Stimulated activated CD4-positive, alpha-beta T cell treated with anti-CD3 and anti-CD28 coated beads, TNF-alpha, amount 100 ng/mL, for 1 hour (primary cell): ENCODE data around the gene ZNF219.
A peak's percentile ranks its signal among the peaks of the same experiment; 100 is the strongest.

Experiments
- DNase-seq, 3 donors: peaks; one replicate each; pipeline ENCODE4 v3.0.0-alpha.2; 2020; ENCODE audit warnings: low read depth in 3 of 3, low spot score in 1 of 3

ZNF219 gene

DNA sequence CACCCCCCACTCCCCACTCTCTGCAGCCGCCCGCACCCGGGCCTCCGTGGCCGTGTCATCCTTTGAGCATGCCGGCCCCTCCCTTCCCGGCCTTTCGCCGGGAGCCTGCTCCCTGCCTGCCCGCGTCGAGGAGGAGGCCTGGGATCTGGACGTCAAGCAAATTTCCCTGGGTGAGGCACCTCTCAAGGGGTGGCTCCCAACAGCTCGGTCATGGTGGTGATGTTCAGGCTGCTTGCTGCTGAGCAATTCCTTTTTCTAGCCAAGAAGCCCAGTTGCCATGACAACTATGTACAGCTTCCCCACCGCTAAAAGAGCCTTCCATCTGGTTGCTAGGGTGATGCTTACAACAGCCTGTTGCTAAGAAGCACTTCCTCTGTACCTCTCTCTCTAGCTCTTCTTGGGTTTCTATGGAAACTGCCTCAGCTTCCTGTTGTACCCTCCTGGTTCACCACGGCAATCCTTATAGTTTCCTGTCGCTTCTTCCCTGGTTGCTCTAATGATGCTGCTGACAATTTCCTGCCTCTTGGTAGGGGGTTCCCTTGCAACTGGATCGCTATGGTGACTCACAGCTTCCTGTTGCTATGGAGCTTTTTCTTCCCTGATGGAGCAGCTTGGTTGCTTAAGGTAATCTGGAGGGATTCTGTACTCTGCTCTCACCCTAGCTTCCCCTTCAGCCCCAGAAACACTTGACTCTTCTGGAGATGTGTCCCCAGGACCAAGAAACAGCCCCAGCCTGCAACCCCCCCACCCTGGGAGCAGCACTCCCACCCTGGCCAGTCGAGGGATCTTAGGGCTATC, 11.0 kb downstream of the ZNF219 start:
- peak in 1 of 3 donors; percentile 55 for DNase-seq

DNA sequence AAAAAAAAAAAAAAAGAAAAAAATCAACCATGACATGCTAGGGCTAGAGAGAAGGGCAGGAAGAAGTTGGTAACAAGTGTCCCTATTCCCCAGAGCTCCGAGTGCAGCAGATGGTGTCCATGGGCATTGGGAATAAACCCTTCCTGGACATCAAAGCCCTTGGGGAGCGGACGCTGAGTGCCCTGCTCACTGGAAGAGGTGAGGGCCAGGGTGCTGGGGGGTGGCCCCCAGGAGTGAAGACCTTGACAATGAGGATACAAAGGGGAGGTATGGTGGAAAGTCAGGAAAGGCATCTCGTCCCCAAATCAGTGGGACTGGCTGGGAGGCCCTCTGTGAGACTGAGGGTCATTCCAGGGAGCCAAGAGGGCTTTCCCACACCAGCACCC, 11.6 kb downstream of the ZNF219 start:
- DNase-seq: no peak

DNA sequence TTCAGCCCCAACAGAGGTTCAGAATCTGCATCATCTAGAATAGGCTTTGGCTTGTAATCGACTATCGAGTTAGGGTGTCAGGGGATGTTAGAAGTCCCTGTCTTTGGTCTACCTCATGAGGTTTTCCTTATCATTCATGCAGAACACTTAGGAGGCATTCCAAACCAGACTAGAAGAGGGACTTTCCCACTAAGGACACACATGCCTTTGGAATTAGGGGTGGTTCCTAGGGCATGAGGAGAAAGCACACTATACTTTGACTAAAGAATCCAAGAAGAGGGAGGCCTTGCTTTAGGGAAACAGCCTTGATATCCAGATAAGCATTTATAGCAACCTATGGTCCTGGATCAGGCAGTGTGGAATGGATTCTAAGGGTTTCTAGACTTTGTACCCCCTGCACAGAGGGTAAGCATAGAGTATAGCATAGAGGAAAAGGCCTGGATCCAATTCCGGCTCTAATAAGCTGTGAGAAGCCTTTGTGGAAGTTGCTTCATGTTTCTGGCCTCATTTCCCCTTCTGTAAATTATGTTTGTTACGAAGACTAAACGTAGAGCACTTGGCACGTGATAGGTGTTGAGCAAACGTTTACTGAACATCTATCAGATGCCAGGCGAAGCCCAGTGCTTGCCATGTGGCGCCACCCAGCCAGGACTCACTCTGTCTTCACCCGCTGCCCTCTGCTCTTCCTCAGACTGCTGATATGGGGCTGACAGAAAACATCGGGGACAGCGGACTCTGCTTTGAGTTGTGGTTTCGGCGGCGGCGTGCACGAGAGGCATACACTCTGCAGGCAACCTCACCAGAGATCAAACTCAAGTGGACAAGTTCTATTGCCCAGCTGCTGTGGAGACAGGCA, 13.2 kb downstream of the ZNF219 start:
- DNase-seq: no peak

DNA sequence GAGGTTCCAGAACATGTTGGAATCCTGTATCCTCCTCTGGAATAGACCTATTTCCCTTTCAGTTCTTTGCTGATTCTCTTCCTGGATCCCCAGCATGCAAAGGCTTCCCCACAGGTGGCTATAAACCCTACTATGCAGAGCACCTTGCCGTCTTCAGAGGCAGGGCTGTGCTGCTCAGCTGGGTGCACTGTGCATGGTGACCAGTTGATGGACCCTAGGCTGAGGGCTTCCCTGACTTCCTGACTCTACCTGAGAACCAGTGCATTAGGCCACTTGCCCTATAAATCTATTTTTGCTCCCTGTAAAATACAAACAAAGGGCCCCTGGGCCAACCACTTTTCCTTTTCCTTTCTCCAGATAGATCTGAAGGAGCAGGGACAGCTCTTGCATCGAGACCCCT, 14.1 kb downstream of the ZNF219 start:
- no peak for DNase-seq

DNA sequence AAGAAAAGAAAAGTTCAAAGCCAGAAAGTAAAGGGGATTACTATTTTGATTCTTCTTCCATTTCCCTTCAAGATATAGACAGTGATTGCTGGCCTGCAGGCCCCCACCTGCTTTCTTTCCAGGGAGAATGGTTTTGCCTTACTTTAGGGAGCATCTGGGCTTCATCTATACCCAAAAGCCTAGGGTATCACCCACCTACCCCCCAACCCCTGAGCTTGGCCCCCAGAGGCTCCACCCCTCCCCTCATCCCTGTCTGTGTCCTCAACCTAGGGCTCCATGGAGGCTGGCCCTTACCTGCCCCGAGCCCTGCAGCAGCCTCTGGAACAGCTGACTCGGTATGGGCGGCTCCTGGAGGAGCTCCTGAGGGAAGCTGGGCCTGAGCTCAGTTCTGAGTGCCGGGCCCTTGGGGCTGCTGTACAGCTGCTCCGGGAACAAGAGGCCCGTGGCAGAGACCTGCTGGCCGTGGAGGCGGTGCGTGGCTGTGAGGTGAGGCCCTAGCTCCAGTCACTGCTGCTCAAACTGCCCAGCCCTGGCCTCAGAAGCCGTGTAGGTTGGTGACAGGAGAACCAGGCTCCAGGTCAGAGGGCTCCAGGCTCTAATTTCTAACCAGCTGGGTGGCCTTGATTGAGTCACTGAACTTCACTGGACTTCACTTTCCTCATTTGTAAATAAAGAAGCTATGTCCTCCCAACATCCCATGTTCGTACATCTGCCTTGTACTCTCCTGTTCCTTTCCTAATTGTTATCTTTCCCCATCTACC, 14.7 kb downstream of the ZNF219 start:
- DNase-seq: no peak

DNA sequence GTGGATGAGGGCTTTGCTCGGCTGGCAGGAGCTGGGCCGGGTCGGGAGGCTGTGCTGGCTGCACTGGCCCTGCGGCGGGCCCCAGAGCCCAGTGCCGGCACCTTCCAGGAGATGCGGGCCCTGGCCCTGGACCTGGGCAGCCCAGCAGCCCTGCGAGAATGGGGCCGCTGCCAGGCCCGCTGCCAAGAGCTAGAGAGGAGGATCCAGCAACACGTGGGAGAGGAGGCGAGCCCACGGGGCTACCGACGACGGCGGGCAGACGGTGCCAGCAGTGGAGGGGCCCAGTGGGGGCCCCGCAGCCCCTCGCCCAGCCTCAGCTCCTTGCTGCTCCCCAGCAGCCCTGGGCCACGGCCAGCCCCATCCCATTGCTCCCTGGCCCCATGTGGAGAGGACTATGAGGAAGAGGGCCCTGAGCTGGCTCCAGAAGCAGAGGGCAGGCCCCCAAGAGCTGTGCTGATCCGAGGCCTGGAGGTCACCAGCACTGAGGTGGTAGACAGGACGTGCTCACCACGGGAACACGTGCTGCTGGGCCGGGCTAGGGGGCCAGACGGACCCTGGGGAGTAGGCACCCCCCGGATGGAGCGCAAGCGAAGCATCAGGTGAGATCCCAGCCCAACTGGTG, 16.8 kb downstream of the ZNF219 start:
- no peak for DNase-seq

DNA sequence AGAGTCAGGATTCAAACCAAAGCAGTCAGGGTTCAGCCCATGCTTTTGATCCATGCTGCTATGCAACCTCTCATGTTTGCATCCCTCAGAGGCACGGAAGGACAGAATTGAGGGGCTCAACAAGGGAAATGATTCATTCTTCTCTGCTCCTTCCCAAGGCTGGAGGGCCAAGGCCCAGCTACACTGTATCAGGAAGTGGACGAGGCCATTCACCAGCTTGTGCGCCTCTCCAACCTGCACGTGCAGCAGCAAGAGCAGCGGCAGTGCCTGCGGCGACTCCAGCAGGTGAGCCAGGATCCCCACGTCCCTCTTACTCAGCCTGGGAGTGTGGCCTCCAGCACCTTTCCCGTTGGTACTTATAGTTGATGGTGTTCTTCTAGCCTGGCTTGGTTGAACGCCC, 19.7 kb downstream of the ZNF219 start:
- DNase-seq: no peak

DNA sequence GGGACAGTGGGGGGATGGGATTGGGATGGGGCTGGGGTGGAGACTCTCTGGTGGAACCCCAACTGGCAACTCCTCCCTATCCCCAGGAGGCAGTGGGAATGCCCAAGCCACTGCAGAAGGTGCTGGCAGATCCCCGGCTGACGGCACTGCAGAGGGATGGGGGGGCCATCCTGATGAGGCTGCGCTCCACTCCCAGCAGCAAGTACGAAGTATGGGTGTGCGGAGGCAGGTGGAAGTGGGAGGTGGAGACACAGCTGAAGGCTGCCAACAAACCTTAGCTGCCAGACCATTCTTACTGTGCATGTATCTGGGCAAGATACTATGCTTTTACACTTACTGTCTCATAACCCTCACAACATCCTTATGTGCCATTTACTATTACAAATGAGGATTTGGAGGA, 20.2 kb downstream of the ZNF219 start:
- no peak for DNase-seq

DNA sequence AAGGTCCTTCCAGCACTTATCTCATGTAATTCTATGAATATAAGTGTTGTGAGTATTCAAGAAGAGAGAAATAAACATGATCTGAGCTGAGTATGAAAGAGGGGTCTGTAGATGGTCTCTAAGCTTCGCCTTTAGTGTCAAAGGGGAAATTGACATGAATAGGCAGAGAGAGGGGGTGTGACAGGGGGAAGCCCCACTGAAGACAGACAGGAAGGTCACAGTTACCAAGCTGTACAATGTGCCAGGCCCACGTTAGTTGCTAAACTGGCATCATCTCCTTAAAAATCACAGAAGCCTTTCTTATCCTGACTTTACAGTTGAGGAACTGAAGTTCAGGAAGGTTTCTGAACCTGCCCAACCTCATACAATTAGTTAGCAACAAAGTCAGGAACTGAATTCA, 20.8 kb downstream of the ZNF219 start:
- DNase-seq: no peak

DNA sequence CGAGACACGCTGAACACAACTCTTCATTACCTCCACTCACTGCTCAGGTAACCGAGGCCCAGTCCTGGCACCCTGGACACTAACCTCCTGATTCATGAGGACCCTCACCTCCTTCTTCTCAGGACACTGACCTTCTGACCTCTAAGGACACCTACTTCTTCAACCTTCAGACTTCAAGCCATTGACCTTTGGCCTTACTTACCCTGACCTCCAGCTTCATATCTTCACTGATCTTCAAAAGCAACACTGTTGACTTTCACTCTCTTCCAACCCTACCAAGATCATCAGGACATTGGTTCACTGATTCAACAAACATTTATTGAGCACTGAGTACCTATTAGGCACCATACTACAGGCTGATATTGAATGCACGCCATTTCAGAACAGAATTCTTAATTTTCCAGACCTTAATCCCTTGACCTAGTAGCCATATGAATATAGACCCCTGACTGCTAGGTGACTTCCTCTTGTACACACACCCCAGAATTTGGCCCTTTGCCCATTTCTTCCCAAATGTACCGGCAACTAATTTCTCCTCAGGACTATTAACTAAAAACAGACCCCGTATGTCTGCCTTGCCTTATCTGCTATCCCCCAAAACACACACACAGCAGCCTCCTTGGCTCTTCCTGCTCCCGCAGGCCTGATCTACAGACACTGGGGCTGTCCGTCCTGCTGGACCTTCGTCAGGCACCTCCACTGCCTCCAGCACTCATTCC, 22.6 kb downstream of the ZNF219 start:
- DNase-seq: no peak

DNA sequence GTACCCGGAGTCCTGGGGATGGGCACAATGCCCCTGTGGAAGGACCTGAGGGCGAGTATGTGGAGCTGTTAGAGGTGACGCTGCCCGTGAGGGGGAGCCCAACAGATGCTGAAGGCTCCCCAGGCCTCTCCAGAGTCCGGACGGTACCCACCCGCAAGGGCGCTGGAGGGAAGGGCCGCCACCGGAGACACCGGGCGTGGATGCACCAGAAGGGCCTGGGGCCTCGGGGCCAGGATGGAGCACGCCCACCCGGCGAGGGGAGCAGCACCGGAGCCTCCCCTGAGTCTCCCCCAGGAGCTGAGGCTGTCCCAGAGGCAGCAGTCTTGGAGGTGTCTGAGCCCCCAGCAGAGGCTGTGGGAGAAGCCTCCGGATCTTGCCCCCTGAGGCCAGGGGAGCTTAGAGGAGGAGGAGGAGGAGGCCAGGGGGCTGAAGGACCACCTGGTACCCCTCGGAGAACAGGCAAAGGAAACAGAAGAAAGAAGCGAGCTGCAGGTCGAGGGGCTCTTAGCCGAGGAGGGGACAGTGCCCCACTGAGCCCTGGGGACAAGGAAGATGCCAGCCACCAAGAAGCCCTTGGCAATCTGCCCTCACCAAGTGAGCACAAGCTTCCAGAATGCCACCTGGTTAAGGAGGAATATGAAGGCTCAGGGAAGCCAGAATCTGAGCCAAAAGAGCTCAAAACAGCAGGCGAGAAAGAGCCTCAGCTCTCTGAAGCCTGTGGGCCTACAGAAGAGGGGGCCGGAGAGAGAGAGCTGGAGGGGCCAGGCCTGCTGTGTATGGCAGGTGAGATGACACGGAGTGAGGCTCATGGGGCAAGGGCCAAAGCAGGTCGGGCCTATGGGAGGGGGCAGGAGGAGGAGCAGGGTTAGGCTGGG, 23.8 kb downstream of the ZNF219 start:
- no peak for DNase-seq

DNA sequence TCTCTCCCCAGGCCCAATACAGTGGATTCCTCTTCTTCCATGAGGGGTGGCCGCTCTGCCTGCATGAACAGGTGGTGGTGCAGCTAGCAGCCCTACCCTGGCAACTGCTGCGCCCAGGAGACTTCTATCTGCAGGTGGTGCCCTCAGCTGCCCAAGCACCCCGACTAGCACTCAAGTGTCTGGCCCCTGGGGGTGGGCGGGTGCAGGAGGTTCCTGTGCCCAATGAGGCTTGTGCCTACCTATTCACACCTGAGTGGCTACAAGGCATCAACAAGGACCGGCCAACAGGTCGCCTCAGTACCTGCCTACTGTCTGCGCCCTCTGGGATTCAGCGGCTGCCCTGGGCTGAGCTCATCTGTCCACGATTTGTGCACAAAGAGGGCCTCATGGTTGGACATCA, 24.5 kb downstream of the ZNF219 start:
- DNase-seq: no peak

DNA sequence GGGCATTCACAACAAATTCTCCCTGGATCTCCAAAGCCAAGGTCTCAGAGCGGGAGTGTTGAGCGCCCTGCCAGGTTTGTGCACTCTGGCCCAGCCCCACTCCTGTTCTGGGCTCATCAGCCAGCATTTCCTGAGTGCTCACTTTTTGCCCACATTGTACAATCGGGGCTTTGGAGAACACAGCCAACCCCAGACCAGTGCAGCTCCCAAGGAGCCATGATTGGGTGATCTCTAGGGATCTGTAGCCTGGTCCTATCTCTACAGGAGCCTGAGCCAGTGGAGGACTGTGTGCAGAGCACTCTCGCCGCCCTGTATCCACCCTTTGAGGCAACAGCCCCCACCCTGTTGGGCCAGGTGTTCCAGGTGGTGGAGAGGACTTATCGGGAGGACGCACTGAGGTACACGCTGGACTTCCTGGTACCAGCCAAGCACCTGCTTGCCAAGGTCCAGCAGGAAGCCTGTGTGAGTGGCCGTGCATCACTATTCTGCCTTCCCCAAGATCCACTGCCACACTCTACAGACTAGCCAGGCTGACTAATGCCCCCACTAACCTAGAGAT, 25.6 kb downstream of the ZNF219 start:
- DNase-seq: no peak

DNA sequence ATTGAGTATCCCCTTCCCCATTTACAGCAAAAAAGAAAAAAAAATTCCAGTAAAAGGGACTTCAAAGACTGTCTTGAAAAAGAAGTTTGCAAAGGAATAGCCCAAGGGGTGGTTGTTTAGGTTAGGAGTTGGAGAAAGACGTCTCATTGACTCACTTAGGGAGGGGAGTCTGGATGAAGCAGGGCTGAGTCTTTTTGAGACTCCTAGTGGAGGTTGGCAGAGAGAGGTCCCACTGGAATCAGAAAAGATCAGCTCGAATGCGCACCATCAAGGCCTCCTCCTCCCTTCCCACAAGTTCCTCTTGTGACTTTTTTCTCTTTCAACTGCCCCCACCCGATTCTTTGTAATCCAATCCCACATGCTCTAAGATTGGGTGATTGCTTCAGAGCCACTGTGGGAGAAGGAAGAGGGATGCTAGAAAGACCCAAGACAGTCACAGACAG, 26.4 kb downstream of the ZNF219 start:
- no peak for DNase-seq

DNA sequence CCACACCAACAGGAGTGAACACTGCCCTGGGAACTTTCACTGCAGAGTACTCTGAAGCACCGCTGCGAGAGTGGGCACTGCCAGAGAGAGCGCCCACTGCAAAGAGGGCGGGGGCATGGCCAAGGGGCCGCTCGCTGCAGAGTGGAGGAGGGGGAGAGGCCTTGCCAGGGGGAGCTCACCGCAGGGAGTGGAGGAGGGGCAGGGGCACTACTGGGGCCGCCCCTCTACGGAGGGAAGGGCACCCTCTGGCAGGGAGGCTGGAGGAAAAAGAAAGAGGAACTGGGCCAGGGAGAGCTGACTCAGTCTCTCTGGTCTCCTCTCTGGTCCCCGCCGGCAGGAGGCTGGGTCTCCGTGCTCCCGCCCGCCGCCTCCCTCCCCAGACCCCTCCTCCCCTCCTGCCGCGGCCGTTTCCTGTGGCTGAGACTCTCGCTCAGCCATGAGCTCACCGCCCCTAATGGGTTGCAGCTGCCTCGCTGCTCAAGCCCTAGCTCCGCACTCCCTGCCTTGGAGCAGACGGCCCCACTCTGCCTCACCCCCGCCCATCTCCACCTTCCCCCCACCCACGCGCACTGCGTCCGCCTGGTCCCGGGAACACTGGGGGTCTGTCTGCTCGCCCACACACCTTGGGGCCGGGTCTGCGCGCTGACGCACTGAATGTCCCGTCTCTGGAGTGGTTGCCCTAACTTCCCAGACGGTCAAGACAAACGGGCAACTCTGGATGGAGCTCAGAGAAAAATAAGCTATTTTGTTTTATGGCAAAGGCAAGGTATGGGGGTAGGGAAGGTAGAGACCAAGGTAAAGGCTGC, 27.0 kb downstream of the ZNF219 start:
- DNase-seq: no peak

DNA sequence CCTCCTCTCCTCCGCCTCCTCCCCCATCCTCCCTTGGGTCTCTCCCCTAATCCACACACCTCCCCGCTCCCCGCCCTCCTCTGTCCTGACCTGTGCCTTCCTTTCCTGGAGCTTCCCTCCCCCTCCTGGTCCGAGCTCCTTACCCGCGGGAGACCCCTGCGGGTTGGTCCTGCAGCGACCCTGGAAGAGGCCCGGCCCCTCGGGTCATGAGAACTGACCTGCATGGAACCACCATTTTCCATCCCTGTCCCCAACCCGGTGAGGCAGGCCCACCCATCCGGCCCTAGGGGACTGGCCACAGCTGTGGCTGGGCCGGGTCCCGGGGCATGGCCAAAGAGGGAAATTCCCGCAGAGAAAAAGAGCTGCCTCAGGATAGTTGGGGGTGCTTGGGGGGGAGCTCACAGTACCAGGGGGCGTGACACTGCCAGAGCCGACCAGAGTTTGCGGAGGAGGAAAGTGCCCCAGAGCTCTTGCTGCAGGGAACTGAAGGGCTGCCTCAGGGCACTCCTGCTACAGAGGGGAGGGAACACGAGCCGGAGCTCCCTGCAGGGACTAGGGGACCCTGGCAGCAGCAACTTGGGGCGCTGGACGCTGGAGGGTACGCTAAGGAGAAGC, 27.7 kb downstream of the ZNF219 start:
- no peak for DNase-seq

DNA sequence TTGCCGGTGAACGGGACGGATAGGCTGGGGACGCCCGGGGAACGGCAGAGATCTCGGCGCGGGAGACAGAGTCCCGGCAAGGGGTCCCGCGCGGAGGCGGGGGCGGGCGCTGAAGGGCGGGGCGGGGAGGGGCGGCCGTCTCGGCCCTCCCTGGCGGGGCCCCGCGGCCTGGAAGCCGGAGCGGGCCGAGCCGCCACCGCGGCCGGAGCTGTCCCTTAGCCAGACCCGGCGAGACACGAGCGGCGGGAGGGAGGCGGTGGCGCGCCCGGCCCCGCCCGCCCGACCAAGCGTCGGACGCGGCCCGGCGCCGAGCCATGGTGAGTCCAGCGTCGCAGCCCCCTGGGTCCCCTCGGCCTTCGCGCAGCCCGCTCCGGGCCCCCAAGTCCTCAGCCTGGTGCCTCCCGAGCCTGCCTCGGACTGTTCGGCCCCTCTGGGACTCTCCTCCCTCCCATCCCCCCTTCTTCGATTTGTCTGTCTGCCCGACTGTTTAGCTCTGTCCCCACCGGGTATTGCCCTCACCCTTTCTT, 28.3 kb downstream of the ZNF219 start, which contains the start of gene ARHGEF40:
Gene ARHGEF40 (plus strand): TSS at position 222 of the 527 bp plus-strand sequence. CDS start 93 bp downstream, at position 315.
- no peak for DNase-seq
